HepG2 (cell line): ENCODE measurements around the gene DAG1. TPM values are rescaled to one million over a fixed set of nuclear protein-coding genes. Genes with fewer than 3 reads are reported as not detected.

Experiments
- ARHGAP35 ChIP-seq: sonication (generic); formaldehyde crosslinking; IDR thresholded peaks from 2 replicates; pipeline ENCODE4 v1.9.0; 2022; ENCODE audit warnings: mild to moderate bottlenecking, inconsistent platforms, moderate library complexity, missing genetic modification reagents, borderline replicate concordance
- CREB1 ChIP-seq, 2 experiments: fragments of 450-650 bp in 1 of 2; IDR thresholded peaks; 2 replicates each; pipeline ENCODE4 v1.6.1; 2016 to 2017; ENCODE audit warnings: control low read depth in 1 of 2, mild to moderate bottlenecking in 1 of 2, missing compliant biosample characterization in 1 of 2, missing genetic modification characterization in 1 of 2
- CREBL2 ChIP-seq: sonication (generic); formaldehyde crosslinking; IDR thresholded peaks from 2 replicates; pipeline ENCODE4 v1.8.1; 2023; ENCODE audit warnings: missing genetic modification reagents, mild to moderate bottlenecking, borderline replicate concordance
- GATAD2A ChIP-seq: IDR thresholded peaks from 2 replicates; pipeline ENCODE4 v1.6.1; 2016
- HNF1B ChIP-seq: sonication (generic); formaldehyde crosslinking; IDR thresholded peaks from 2 replicates; pipeline ENCODE4 v1.5.1; 2020; ENCODE audit warnings: mild to moderate bottlenecking, moderate library complexity, missing genetic modification reagents
- JUN ChIP-seq: sonication (generic); formaldehyde crosslinking; IDR thresholded peaks from 2 replicates; pipeline ENCODE4 v1.4.0; 2020; ENCODE audit warnings: mild to moderate bottlenecking, missing genetic modification reagents
- MTERF4 ChIP-seq: sonication (generic); formaldehyde crosslinking; IDR thresholded peaks from 2 replicates; pipeline ENCODE4 v1.8.0; 2023; ENCODE audit warnings: mild to moderate bottlenecking, missing genetic modification reagents
- POLR2A ChIP-seq, 2 experiments: IDR thresholded peaks; 2 replicates each; pipeline ENCODE4 v1.6.1; 2011; ENCODE audit warnings: low read depth in 2 of 2, low read length in 2 of 2, mild to moderate bottlenecking in 1 of 2, moderate library complexity in 1 of 2; ENCODE audit not compliant: insufficient read depth in 1 of 2
- SATB2 ChIP-seq: sonication (generic); formaldehyde crosslinking; IDR thresholded peaks from 2 replicates; pipeline ENCODE4 v1.5.0; 2020; ENCODE audit warnings: missing genetic modification reagents
- ZBTB3 ChIP-seq: sonication (generic); formaldehyde crosslinking; IDR thresholded peaks from 2 replicates; pipeline ENCODE4 v1.4.0; 2020; ENCODE audit warnings: low read depth, mild to moderate bottlenecking, moderate library complexity, missing genetic modification reagents, borderline replicate concordance
- ZFP90 ChIP-seq: sonication (generic); formaldehyde crosslinking; IDR thresholded peaks from 2 replicates; pipeline ENCODE4 v1.8.0; 2022; ENCODE audit warnings: missing genetic modification reagents, mild to moderate bottlenecking, inconsistent platforms, borderline replicate concordance
- ZNF18 ChIP-seq: sonication (generic); formaldehyde crosslinking; IDR thresholded peaks from 2 replicates; pipeline ENCODE4 v1.8.0; 2022; ENCODE audit warnings: mild to moderate bottlenecking, missing genetic modification reagents; ENCODE audit not compliant: insufficient replicate concordance
- ZNF276 ChIP-seq: sonication (generic); formaldehyde crosslinking; IDR thresholded peaks from 2 replicates; pipeline ENCODE4 v1.4.0; 2020; ENCODE audit warnings: mild to moderate bottlenecking, low read depth, missing genetic modification reagents
- ZNF281 ChIP-seq: sonication (generic); formaldehyde crosslinking; IDR thresholded peaks from 2 replicates; pipeline ENCODE4 v1.4.0; 2020; ENCODE audit warnings: missing genetic modification reagents, borderline replicate concordance
- ZNF572 ChIP-seq: sonication (generic); formaldehyde crosslinking; IDR thresholded peaks from 2 replicates; pipeline ENCODE4 v1.5.1; 2020; ENCODE audit warnings: mild to moderate bottlenecking, missing genetic modification reagents
- ZNF781 ChIP-seq: sonication (generic); formaldehyde crosslinking; IDR thresholded peaks from 2 replicates; pipeline ENCODE4 v1.5.1; 2020; ENCODE audit warnings: borderline replicate concordance, mild to moderate bottlenecking, missing genetic modification reagents; ENCODE audit errors: not compliant biosample characterization
- ZNF782 ChIP-seq: sonication (generic); formaldehyde crosslinking; IDR thresholded peaks from 2 replicates; pipeline ENCODE4 v1.4.0; 2020; ENCODE audit warnings: missing genetic modification reagents, mild to moderate bottlenecking, borderline replicate concordance
- polyA plus RNA-seq, 8 experiments: library from polyadenylated mRNA; depleted of rRNA in 3 of 8; stranded (reverse) in 7 of 8; unstranded in 1 of 8; fragments of >200 nt; fragmentation: Illumina TruSeq in 4 of 8; extraction: Trizol in 4 of 8; gene quantifications; 2 replicates each; pipeline versions ENCODE4 v1.2.1 to v1.2.3, GENCODE V29; 2011 to 2016; ENCODE audit warnings: low read depth in 4 of 8, missing spikeins in 1 of 8, mixed read lengths in 1 of 8; ENCODE audit not compliant: insufficient read depth in 1 of 8
- total RNA-seq, 5 experiments: library from RNA; depleted of rRNA; stranded (reverse); fragments of >200 nt; fragmentation: Illumina TruSeq; extraction: Trizol; gene quantifications; 2 replicates each; pipeline ENCODE4 v1.2.3, GENCODE V29; 2016; ENCODE audit warnings: low read depth in 1 of 5

The DAG1 gene
- total and polyA plus RNA-seq, 2 of the 13 experiments (the other 11 are each of a cell fraction or from before 2014, with no cell fraction given) = 47.3 to 50.4 TPM

GRCh38 chr3:49469037-49469935 is 781 bp upstream of the DAG1 start (continued):
- TF ChIP-seq ZBTB3 (0 out of 2 replicates have a peak, but pooled peaks have one; percentile 61), ZNF572 (CRISPR knock-in tag) (0 out of 2 replicates have a peak, but pooled peaks have one; percentile 5), MTERF4 (CRISPR knock-in tag) (no peak), ZFP90 (peak; percentile 24; the same call in 1 of the 2 replicates), ARHGAP35 (CRISPR knock-in tag) (no peak), ZNF782 (CRISPR knock-in tag) (peak; percentile 36; the same call in 1 of the 2 replicates), ZNF781 (peak; percentile 66), ZNF18 (CRISPR knock-in tag) (peak; percentile 11), GATAD2A (CRISPR knock-in tag) (0 out of 2 replicates have a peak, but pooled peaks have one; percentile 54), JUN (0 out of 2 replicates have a peak, but pooled peaks have one; percentile 41), ZNF281 (CRISPR knock-in tag) (peak; percentile 92), POLR2A (IDR thresholded peaks at IDR 0.05; ENCODE audit: insufficient read depth in 1 of 2, low read depth in 2 of 2, low read length in 2 of 2) (peak in 1 of 2 experiments; percentile 63; a peak in 3 of 4 replicates), SATB2 (CRISPR knock-in tag) (no peak), HNF1B (CRISPR knock-in tag) (peak; percentile 67), CREBL2 (CRISPR knock-in tag) (0 out of 2 replicates have a peak, but pooled peaks have one; percentile 45), CREB1 (IDR thresholded peaks at IDR 0.05) (no peak), CREB1 (CRISPR knock-in tag; IDR thresholded peaks at IDR 0.05) (no peak), ZNF276 (CRISPR knock-in tag) (peak; percentile 13; the same call in 1 of the 2 replicates)
